GM06990 (cell line): ENCODE measurements around the gene MAN2A2.
A peak's percentile ranks its signal among the peaks of the same experiment; 100 is the strongest.

Experiments
- DNase-seq: peaks from one replicate; pipeline ENCODE4 v3.0.0-alpha.2; 2011; ENCODE audit not compliant: insufficient read length; ENCODE audit errors: extremely low read depth
- H3K27me3 ChIP-seq: replicated peaks from 2 replicates; pipeline ENCODE4 v1.6.0; 2011; ENCODE audit warnings: low read length; ENCODE audit not compliant: control insufficient read depth, insufficient read depth
- H3K36me3 ChIP-seq: 2 replicates; pipeline ENCODE4 v1.5.1; 2011; ENCODE audit warnings: low read length; ENCODE audit not compliant: control insufficient read depth, insufficient read depth
- H3K4me3 ChIP-seq: replicated peaks from 2 replicates; pipeline ENCODE4 v1.5.1; 2011; ENCODE audit warnings: low read depth, mild to moderate bottlenecking, control low read depth, low read length
- TF ChIP-seq, protein P1 (sequence below): IDR thresholded peaks from 2 replicates; pipeline ENCODE4 v1.5.1; 2011; ENCODE audit warnings: low read length, control low read depth, mild to moderate bottlenecking, inconsistent platforms; ENCODE audit not compliant: insufficient read depth, poor library complexity, severe bottlenecking

MAN2A2 gene

GRCh38 chr15:90876512-90877170, 26.5 kb upstream of the MAN2A2 start:
- no peaks in the 10 kb centered on the region for H3K27me3 ChIP-seq
- H3K36me3 ChIP-seq = peaks cover 34% of the 10 kb centered on the region
- TF ChIP-seq, protein P1, sequence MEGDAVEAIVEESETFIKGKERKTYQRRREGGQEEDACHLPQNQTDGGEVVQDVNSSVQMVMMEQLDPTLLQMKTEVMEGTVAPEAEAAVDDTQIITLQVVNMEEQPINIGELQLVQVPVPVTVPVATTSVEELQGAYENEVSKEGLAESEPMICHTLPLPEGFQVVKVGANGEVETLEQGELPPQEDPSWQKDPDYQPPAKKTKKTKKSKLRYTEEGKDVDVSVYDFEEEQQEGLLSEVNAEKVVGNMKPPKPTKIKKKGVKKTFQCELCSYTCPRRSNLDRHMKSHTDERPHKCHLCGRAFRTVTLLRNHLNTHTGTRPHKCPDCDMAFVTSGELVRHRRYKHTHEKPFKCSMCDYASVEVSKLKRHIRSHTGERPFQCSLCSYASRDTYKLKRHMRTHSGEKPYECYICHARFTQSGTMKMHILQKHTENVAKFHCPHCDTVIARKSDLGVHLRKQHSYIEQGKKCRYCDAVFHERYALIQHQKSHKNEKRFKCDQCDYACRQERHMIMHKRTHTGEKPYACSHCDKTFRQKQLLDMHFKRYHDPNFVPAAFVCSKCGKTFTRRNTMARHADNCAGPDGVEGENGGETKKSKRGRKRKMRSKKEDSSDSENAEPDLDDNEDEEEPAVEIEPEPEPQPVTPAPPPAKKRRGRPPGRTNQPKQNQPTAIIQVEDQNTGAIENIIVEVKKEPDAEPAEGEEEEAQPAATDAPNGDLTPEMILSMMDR = no peak
- no peak for DNase-seq
- no peak overlapping the region for H3K4me3 ChIP-seq

- TF ChIP-seq, protein P1 = no peak
- Histone ChIP-seq H3K4me3 (no peak overlapping the region), H3K27me3 (no peaks in the 10 kb centered on the region), H3K36me3 (peaks cover 36% of the 10 kb centered on the region)
- DNase-seq = peak; percentile 6
Measured at GRCh38 chr15:90877315-90877714, 25.8 kb upstream of the MAN2A2 start.

GRCh38 chr15:90877996-90878395, 25.1 kb upstream of the MAN2A2 start:
- Histone ChIP-seq H3K4me3 (no peak overlapping the region), H3K36me3 (peaks cover 38% of the 10 kb centered on the region), H3K27me3 (no peaks in the 10 kb centered on the region)
- TF ChIP-seq, protein P1 = no peak
- DNase-seq = peak; percentile 2

DNA sequence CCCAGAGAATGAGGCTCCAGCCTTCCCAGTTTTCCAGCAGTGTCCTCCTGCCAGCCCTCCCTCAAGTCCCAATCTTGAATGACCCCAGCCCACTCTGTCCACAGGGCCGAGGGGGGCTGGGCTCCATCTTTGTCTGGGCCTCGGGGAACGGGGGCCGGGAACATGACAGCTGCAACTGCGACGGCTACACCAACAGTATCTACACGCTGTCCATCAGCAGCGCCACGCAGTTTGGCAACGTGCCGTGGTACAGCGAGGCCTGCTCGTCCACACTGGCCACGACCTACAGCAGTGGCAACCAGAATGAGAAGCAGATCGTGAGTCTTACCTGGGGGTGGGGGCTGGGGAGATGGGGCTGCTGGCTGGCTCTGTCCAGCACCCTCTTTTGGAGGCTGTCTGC, 24.4 kb upstream of the MAN2A2 start:
- Histone ChIP-seq H3K36me3 (peaks cover 38% of the 10 kb centered on the region), H3K27me3 (no peaks in the 10 kb centered on the region), H3K4me3 (no peak overlapping the region)
- TF ChIP-seq, protein P1 = no peak
- peak; percentile 3 for DNase-seq

GRCh38 chr15:90879730-90880366, 23.3 kb upstream of the MAN2A2 start:
- Histone ChIP-seq H3K27me3 (no peaks in the 10 kb centered on the region), H3K4me3 (no peak overlapping the region), H3K36me3 (peaks cover 38% of the 10 kb centered on the region)
- DNase-seq = no peak
- TF ChIP-seq, protein P1 = no peak
